GM18505 (cell line): ENCODE measurements around the gene EIPR1.

Experiments
- ATAC-seq: cut with Tn5 transposase; IDR thresholded peaks from one replicate; pipeline ENCODE4 v1.9.1; 2021; ENCODE audit not compliant: unreplicated experiment
- POLR2A ChIP-seq: IDR thresholded peaks from 4 replicates; pipeline ENCODE4 v1.6.1; 2011; ENCODE audit warnings: borderline replicate concordance; ENCODE audit not compliant: insufficient read depth, insufficient read length; ENCODE audit errors: extremely low read depth

Gene EIPR1

DNA sequence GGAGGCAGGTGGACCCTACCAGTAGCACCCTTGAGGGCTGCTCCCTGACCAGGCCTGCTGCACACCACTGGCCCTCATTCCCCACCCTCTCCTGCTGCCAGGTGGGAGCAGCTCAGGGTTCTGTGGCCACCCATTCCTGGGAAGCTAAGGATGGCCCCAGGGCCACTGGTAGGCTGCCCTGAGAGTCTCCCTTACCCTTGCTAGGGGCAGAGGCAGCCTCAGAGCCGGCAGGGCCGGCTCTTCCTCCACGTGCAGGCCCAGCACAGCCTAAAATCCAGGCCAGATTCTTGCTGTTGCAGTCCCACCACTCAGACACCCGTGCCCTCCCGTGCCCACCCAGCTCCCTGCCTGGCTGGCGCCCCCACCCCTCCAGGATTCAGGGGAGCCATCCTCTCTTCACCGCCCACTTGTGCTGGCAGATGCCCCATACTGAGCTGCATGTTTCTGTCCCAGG lies 199.0 kb downstream of the EIPR1 start:
- no peak for TF ChIP-seq POLR2A
- ATAC-seq, result no peak

DNA sequence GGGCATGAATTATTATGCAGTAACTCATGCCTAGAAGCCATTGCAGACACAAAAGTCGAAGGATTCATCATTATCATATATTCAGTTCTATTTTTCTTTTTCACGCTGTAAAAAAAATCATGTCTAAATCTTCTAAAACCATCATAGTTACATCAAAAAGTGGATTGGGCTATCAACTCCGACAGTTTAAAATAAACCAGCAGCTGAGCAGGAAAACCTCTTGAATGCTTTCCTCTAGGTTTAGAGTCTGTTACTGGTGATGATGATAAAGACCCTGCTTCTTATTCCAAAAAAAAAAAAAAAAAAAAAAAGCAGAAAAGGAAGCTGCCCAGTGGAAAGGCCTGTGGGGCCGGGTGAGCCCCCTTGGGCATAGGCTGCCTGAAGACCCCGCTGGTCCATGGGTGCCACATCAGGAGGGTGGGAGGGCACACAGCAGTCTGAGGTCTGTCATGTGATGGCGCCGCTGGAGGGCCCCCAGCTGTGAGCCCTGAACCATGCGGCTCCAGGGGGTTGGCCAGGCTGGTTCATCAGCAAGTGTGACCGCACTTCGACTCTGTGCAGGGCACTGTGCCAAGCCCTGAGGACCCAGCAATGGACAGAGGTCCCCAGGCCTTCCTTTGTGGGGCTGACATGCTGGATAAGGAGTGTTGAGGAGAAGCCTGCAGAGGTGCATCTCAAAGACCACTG lies 199.6 kb downstream of the EIPR1 start:
- no peak for TF ChIP-seq POLR2A

DNA sequence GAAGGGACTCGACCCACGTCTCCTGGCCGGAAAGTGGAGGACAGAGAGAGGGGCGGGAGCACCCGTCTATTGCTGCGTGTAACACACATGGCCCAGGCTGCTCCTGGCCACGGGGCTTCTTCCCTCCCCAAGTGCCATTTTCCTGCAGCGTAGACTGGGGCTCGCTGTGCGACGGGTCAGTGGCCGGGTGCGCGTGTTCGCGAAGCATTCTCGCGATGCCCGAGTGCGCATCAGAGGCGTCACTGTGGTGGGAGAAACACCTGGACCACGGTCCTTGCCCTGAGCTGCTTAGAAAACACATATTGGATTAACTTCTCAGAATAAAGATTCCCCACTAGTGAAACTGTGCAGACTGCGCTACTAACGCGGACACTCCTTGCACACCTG lies 200.8 kb downstream of the EIPR1 start:
- no peak for ATAC-seq
- TF ChIP-seq POLR2A, result no peak

More for the DNA sequence above, 199.6 kb downstream of the EIPR1 start:
- ATAC-seq, result no peak

DNA sequence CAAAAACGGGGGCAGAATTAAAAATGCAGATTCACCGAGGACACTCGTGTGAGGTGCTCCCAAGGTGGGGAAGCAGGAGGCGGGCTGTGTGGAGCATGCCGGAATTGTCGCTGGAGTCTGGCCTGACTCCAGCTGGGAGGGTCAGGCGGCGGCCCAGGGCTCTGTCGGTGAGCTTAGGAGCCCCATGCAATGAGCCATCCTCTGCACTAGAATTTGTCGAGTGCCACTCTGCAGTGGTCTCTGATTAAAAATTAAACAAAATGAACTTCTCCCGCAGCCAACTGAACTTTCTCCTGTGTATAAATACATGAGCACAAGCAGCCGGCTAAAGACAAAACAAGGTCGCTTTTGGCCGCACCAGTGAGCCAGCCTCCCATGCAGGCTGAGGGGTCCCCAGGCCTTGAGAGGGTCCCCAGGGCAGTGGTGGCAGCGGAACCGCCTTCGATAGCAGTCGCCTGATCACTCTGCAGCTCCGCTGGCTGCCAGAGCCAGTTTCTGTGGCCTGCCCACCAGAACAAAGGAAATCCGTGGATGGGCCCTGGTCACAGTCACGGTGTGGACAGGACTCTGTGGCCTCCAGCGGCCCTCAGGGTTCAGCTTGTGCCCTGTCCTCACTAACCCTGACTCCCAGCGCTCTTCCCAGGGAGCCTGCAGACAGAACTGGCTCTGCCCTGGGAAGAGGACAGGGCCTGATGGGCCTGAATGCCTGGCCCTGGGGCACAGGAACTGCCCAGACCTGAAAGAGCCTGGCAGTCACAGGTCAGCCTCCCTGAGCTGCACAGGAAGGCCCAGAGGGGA lies 201.3 kb downstream of the EIPR1 start:
- ATAC-seq, result no peak
- no peak for TF ChIP-seq POLR2A

DNA sequence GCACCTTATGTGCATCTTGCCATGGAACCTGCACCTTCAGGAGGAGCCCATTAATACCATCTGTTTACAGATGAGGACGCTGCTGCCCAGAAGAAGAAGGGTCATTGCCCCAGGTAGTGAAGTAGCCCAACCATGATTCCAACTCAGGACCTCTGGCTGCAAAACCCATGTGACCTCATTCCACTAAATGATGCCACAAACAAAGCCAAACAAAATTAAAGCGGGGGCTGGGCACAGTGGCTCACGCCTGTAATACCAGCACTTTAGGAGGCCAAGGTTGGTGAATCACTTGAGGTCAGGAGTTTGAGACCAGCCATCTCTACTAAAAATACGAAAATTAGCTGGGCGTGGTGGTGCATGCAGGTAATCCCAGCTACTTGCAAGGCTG lies 202.1 kb downstream of the EIPR1 start:
- no peak for TF ChIP-seq POLR2A

DNA sequence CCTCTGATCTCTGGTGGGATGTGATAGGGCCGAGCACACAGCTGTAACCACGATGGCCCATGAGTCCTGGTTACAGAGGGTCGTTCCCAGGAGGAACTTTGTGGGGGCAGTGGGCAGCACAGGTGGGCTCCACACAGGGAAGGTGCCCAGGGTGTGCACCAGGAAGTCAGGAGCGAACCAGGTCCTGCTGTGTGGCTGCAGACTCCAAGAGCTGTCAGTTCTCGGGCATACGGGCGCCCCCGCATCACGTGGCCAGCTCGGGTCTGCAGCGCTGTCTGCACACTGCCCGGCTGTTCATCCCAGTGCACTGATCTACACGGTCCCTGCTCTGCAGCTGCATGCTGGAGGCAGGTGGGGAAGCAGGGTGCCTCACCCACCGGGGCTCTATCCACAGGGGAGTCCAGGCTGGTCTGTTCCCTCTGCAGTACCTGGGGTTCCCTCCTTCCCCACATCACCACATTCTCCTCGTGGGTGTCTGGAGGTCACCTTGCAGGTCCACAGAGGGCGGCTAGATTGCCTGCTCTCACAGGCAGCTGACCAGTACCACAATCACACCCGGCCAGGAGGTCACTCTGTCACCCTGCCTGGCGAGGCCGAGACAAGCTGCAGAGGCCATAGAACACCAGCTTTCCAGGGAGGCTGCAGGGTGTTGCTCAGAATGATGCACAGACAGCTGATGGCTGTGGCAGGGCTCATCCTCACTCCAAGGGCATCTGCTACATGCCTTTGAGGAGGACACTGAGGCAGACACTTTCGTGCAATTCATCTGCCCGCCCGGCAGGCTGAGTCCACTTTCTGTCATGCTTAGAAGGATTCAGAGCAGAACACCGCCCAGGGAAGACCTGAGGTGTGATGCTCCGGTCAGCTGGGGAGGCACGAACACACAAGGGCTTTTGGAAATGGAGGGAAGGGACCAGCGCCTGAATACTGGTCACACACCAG lies 202.7 kb downstream of the EIPR1 start:
- ATAC-seq, result no peak
- TF ChIP-seq POLR2A, result no peak

More for the DNA sequence above, 202.1 kb downstream of the EIPR1 start:
- no peak for ATAC-seq

DNA sequence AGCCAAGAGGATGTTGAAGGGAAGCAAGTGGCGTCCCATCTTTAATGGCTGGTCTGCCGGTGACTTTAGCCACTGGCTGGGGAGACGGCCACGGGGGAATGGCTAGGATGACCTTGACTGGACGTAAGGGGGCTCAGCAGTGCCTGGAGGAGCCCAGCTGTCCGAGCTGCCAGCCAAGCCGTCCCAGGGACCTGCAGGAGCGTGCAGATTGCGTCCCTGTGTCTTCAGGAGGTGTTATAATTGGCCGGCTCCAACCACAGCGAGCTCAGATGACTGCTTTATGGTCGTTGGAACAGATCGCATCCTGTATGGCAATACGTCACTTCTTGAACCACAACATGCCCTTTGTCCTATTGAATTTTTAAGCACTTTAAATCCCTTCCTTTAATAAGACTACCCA lies 204.6 kb downstream of the EIPR1 start:
- no peak for ATAC-seq
- no peak for TF ChIP-seq POLR2A

DNA sequence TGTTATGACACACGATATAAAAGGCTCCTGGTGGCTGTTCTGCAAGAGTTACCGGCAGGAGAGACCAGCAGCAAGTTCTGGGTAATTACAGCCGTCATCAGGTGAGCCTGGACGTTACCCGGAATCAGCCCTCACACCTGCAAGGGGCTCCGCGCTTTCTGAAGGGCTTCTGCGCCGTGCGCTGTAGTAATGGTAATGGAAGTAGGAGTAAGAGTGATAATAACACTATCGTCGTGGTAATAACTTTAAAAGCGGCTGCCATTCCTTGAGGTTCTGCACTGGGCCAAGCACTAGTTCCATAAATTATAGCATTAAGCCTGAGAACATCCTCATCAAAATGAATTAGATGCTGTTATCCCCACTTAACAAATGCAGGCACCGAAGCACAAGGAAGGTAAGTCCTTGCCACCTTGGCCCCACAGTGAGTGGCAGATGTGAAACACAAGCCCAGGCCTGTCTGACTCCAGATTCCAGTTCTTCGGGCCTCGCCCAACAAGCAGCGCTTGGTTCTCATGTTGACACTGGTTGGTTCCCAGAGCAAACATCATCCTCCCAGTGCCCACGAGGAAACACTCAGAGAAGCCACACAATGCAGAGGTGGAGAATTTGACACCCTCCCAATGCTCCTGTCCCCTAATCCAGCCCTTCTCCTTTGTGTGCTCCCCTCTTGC lies 205.2 kb downstream of the EIPR1 start:
- no peak for TF ChIP-seq POLR2A
- ATAC-seq, result no peak

DNA sequence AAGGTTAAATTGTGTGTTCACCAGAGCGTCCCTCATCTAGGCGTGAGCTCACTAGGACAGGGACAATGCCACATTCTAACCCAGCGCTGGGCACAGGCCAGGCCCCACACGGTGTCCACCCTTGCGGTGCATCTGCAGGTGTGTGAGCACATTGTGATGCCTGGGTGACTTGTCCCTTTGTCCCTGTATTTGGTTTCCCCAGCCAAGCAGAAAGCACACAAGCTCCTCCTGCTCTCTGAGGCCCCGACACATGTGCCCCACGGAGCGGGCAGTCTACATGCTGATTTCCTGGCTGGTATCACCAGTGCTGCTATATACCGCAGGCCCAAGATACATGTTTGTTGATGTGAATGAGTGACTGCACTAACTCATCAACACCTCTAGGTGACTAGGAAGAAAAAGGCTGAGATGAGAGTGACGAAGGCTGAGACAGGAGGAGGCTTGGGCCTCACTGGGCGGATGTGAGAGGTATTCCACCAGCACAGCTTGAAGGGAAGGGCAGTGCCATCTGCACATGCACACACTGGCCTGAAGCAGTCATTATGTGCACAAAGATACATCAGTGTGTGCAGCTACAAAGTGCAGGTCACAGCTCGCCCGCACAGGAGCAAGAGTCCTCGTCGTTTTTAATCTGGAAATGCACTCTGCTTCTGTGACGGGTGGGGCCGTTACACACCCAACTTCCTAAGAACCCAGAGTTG lies 205.9 kb downstream of the EIPR1 start:
- no peak for TF ChIP-seq POLR2A
- no peak for ATAC-seq

DNA sequence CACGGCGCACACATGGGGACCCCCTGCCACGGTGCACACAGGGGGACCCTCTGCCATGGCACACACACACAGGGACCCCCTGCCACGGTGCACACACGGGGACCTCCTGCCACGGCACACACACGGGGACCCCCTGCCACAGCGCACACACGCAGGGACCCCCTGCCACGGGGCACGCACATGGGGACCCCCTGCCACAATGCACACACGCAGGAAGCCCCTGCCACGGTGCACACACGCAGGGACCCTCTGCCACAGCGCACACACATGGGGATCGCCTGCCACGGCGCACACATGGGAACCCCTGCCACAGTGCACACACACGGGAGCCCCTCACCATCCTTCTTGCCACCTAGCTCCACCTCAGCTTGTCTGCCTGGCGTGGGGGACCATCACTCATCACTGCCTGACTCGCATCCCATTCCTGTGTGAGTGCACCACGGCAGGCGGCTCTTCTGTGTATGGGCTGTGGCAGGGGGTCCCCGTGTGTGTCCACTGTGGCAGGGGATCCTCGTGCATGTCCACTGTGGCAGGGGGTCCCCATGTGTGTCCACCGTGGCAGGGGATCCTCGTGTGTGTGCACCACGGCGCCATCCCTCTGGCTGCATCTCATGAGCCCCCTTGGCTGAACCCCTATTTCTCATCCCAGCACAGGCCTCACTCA lies 206.7 kb downstream of the EIPR1 start:
- no peak for TF ChIP-seq POLR2A
- ATAC-seq, result no peak

DNA sequence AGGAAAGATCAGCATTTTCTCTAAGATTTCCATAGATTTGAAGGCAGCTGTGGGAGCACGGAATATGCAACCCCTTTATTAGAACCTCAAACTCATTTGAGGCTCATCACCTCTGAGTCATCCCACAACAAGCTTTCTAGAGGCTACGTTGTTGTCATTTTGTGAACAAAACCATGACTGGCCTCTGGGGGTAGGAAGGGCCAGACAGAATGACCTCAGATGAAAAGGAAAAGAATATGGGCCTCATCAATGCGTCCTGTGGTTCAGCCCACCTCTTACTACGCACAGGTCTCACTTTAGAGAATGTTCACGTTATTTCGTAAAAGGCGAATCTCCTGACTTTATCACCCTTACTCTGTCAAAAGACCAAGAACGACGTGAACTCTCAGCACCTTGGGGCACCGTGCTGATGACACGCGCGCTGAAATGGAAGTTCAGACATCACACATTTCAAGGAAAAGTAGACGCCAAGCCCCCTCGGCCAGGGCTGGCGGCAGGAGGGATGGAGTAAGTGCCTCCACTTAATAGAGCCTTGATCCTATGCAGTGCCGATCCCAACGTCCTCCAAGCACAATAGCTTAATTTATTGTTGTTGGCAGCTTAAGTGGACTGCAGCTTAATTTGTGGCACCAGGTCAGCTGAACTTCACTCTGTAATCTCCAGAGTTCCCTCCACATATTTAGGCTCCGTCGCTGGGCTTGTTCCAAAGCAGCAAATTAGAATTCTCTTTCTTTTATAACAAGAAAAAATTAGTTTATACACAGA lies 208.3 kb downstream of the EIPR1 start:
- ATAC-seq, result no peak
- TF ChIP-seq POLR2A, result no peak
